Sigmoid colon (tissue), 3 donors: Measurements from ENCODE around the gene TNNC2.

Experiments
- CTCF ChIP-seq, 4 experiments: fragments of 450-650 bp in 3 of 4; fragments of 200-600 bp in 1 of 4; IDR thresholded peaks; one replicate each; pipeline ENCODE4 v1.5.1; 2016 to 2019; ENCODE audit warnings: antibody characterized with exemption in 4 of 4, mild to moderate bottlenecking in 3 of 4, moderate library complexity in 2 of 4
- POLR2A ChIP-seq, 2 donors: fragments of 450-650 bp; IDR thresholded peaks; one replicate each; pipeline ENCODE4 v1.6.1; 2016; ENCODE audit warnings: antibody characterized with exemption in 2 of 2, mild to moderate bottlenecking in 2 of 2, moderate library complexity in 2 of 2

GRCh38 chr20:45863543-45864470 is 36.7 kb upstream of the TNNC2 start:
- no peak for TF ChIP-seq POLR2A (IDR thresholded peaks at IDR 0.05)
- no peak for TF ChIP-seq CTCF (IDR thresholded peaks at IDR 0.05)
